Stimulated activated CD8-positive, alpha-beta memory T cell treated with anti-CD3 and anti-CD28 coated beads, Interleukin-12 subunit alpha, Interleukin-12 subunit beta, amount 100 ng/mL, for 1 hour (primary cell): ENCODE data around the gene NRSN2.
"Not testable (repeated sequence)": the region's sequence is repeated elsewhere in the genome, so short reads cannot be mapped to it uniquely, and the experiment has no call there.

Experiments
- DNase-seq: peaks from one replicate; pipeline ENCODE4 v3.0.0-alpha.2; 2020; ENCODE audit warnings: low read depth

The NRSN2 gene

DNA sequence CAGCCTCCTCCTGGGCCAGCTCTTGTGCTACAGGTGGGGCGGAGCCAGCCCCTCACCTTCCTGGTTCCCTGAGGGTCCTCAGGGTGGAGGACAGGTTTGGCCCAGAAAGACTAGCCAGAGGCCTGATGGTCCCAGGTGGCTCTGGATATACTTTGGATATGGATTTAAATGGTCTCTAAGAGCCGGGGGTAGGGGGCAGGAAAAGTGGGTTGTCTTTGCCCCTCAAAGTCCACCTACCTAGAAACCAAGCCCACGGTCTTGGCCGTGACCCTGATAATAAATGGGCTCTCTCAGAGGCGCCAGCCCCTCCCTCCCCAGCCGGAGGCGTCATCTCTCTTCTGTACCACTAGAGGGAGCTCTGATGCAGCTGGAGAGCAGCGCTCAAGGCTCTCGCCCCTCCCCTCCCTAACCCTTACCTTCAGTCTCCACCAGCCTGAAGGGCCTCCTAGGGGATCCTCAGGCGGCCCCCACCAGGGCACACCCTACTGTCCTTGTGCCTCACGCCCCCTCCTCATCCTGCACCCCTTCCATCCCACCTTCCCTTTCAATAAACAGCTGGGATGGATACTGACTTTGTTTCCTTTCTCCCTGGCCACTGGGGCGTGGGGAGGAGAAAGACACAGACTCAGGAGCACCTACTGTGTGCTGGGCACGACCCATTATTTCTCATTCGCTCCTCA is 7.5 kb downstream of the NRSN2 start:
- peak; percentile 64 for DNase-seq

DNA sequence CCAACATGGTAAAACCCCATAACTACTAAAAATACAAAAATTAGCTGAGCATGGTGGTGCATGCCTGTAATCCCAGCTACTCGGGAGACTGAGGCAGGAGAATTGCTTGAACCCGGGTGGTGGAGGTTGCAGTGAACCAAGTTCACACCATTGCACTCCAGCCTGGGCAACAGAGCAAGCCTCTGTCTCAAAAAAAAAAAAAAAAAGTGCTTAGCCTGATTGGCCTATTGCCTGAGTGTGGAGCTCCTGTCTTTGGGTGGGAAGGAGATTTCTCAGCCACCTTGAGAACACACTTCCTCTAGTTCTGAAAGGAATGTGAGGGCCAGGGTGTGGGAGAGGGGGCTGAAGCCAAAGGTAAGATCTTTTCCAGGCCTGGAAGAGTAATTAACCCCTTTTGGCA is 9.2 kb downstream of the NRSN2 start:
- DNase-seq = not testable (repeated sequence)

DNA sequence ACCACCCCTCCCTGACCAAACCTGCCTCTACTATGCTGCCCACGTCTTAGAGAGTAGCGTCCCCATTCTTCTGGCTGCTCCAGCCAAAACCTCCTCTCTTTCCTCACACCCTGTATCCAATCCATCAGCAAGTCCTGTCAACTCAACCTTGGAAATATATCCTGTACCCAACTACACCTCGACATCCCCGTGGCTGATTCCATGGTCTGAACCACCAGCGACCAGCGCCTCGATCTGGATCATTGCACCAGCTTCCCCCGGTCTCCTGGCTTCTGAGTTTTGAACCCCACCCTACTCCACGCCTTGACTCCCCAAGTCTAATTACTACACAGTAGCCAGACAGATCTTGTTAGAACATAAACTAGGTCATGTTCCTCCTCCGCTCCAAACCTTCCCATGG is 9.8 kb downstream of the NRSN2 start:
- DNase-seq = no peak

DNA sequence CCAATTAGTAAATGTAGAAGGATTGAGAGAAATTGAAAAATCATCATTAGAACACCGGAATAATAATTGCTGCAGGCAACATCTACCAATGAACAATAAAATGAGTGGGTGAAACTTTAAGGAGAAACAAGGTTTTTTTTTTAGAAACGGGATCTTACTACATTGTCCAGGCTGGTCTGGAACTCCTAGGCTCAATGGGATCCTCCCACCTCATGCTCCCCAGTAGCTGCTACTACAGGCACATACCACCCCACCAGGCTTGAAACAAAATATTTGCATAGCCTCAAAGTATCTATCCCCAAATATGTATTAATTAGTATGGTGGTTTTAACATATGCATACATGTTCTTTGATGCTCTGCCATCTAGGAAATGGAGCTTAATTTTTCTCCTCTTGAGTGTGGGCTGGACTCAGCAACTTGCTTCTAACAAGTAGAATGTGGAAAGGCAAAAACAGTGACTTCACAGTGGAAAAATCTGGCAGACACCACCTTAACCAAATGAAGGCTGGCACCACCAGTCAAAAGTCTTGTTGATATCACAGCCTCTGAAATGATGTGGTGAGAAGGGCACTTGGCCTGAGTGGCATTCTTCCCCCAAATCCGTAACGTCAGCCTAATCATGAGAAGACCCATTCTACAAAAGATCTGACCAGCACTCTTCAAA is 12.1 kb downstream of the NRSN2 start:
- DNase-seq = no peak

DNA sequence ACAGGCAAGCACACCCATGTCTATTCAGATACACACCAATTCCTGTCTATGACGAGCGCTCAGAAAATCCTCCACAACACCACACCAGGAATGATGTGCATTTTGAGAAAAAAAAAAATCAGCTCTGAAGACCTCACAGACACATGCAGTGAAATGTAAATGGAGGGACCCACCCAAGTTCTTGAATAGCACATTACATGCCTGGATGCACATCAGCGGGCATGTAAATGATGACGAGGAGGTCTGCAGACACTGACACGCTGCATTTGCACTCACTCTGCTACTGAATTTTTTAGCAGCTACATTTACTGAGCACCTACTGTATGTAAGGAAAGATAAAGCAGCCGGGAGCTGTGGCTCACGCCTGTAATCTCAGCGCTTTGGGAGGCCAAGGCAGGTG is 14.7 kb downstream of the NRSN2 start:
- no peak for DNase-seq

DNA sequence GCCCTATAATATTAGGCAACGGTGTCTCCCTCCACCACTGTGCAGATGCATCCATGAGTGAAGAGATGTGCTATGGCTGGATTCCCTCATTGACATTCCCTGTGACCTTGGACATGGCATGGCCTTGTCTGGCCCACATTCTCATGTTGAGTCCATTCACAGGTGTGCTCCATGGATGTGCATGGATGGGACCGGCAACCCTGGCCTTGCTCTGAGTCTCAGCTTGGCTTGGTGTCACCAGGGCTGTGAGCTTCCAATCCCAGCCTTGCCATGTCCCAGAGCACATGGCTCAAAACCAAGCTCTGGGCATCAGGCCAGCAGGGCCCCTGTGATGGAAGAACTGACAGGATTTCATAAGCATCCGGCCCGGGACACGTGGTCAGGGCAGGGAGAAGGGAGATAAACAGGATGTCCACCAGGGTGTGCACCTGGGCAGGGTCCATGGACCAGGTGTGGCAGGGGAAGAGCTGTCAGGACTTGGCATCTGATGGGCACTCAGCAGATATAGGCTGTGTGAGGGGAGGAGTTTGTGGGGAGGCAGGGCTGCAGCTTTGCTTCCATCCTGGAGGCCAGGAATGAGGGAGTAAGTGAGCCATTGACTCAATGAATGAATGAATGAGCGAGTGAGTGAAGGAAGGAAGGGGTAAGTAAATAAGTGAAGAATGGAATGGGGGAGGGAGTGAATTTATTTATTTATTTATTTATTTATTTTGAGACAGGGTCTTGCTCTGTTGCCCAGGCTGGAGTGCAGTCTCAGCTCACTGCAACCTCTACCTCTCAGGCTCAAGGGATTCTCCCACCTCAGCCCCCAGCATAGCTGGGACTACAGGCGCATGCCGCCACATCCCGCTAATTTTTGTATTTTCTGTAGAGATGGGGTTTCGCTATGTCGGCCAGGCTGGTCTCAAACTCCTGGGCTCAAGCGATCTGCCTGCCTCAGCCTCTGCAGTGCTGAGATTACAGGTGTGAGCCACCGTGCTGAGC is 15.7 kb downstream of the NRSN2 start:
- DNase-seq = no peak

DNA sequence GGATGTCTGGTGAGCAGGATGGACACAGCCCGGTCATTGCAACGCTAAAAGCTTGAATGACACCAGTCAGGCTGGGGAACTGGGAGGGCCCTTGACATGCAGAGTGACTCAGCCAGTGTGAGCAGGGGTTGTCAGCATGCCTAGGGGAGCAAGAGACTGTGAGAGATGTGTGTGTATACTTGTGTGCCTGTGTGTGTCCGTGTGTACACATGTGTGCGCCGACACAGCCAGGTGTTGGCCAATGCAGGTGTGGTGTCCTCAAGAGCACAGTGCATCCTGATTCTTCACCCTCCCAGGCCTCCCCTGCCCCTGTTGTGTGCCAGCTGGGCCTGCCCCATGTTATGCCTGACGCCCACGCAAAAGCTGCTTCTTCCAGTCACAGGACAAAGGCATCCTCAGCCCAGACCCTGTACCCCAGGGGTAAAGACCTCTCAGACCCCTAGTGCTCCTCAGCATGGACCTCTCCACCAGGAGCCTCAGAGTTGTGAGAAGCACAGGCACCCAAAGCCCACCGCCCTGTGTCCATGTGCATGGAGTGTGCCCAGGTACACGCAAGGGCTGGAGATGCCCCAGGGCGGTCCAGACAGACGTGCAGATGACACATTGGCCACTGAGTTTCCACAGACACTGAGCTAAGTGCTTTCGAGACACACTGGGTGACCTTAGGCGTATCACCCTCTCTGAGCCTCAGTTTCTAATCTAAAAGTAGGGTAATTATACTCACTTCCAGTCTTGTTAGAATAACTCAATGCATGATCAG is 16.6 kb downstream of the NRSN2 start:
- DNase-seq = no peak

DNA sequence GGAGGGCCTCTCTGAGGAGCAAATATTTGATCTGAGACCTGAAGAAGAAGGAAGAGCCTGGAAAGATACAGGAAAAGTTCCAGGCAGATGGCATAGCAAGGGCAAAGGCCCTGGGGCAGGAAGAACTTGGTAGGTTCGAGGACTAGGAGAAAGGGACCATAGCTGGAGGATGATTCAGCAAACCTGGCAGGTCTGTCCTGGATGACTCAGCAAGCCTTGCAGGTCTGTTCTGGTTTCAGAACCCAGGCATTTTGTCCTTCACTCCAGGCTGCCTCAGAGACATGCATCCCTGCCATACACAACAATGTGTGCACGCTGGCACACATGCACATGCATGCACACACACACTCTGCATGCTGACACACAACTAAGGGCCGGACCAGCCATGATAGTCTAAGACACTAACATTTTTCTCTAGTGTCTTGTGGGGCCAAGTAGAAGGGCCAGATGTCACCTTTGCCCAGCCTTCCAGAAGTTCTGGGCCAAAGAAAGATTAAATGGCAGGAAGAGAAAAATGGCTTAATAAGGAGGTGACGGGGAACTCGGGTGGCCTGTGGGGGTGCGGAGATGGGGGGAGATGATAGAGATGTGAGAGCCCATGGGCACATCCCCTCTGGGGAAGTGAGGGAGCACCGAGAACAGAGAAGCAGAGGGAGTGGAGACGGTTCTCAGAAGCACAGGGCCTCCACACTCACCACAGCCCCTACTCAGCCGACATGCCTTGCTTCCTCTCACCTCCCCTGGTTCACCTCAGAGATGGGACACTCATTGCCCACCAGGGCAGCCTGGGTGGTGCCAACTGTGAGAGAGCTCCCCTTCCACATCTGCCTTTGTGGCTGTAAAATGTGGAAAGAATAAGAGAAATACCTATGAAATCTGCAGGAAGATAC is 18.2 kb downstream of the NRSN2 start:
- no peak for DNase-seq

DNA sequence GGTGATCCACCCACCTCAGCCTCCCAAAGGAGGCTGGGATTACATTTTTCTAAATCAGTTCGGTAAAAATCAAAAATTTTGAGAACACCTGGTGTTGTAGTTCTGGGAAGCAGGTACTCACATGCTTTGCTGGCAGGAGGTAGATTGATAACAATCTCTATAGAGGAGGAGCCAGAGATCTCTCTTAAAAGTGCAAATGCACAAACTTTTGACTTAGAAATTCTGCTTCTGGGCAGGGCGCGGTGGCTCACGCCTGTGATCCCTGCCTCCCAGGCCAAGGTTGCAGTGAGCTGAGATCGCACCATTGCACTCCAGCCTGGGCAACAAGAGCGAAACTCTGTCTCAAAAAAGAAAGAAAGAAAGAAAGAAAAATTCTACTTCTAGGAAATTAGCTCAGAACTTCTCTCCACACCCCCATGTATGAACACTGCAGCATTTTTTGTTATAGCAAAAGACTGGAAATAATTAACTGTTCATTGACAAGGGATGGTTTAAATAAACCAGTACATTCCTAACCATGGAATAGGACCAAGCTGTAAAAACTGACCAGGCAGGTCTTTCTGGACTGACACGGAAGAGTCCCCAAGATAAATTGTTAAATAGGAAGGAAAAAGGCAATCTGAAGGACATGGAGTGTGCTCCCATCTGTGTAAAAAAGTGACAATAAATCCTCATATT is 19.3 kb downstream of the NRSN2 start:
- no peak for DNase-seq

DNA sequence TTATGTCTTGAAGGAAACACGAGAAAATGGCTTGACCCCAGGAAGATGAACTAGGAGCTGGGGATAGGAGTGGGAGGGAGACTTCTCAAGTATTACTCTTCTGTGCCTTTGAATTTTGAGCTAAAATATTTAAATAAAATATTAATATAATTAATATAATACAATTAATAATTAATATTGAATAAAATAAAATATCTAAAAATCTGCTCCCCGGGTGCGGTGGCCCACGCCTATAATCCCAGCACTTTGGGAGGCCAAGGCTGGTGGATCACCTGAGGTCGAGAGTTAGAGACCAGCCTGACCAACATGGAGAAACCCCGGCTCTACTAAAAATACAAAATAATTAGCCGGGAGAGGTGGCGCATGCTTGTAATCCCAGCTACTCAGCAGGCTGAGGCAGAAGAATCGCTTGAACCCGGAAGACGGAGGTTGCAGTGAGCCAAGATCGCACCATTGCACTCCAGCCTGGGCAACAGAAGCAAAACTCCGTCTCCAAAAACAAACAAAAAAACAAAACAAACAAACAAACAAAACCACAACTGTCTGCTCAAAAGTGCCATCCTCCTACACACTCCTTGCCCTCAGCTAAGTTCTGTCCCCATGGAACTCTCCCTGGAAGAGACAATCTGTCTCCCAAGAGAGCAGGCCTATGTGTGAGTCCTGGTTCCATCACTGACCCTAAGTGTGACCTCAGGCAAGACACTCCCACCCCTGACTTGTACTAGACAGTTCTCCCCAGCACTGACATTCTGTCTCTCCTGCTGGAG is 20.0 kb downstream of the NRSN2 start:
- no peak for DNase-seq

DNA sequence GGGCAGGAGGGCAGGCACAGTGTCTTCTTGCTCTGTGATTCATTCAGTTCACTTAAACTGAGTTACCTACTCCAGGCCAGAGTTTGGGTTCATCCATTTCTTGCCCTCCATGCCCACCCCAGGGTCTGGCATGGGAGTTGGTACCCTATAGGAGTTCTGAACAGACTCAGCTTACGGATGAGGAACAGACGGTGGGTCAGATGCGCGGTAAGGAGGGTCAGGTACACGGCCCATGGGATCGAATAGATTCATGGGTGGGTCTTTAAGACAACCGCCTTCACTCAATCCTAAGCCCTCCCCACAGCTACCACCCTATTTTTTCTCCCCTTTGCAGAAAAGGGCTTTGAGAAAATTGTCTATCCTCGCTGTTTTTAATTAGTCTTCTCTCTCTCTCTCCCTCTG is 20.6 kb downstream of the NRSN2 start:
- DNase-seq = no peak

DNA sequence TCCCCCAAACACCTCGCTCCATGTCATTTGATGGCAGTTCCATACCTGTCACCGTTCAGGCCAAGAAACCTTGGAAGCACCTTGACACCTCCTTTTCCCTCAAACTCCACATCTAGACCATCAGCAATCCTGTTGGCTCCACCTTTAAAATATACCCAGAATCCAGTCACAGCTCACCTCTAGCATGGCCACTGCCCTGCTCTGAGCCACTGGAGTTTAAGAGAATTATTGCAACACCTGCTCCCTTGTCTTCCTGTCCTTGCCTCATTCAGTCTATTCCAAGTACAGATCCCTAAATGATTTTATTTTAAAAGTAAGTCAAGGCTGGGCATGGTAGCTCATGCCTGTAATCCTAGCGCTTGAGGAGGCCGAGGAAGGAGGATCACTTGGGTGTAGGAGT is 22.0 kb downstream of the NRSN2 start:
- no peak for DNase-seq

DNA sequence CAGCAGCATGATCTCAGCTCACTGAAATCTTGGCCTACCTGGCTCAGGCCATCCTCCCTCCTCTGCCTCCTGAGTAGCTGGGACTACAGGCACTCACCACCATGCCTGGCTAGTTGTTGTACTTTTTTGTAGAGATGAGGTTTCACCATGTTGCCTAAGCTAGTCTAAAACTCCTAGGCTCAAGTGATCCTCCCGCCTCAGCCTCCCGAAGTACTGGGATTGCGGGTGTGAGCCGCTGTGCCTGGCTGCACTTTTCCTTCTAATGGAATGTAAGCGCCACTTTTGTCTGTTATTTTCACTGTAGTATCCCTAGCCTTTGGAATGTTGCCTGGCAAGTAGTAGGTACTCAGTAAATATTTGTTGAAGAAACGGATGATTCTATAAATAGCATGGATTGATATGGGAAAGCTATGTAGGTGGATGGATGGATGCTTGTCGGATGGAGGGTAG is 23.3 kb downstream of the NRSN2 start:
- no peak for DNase-seq

DNA sequence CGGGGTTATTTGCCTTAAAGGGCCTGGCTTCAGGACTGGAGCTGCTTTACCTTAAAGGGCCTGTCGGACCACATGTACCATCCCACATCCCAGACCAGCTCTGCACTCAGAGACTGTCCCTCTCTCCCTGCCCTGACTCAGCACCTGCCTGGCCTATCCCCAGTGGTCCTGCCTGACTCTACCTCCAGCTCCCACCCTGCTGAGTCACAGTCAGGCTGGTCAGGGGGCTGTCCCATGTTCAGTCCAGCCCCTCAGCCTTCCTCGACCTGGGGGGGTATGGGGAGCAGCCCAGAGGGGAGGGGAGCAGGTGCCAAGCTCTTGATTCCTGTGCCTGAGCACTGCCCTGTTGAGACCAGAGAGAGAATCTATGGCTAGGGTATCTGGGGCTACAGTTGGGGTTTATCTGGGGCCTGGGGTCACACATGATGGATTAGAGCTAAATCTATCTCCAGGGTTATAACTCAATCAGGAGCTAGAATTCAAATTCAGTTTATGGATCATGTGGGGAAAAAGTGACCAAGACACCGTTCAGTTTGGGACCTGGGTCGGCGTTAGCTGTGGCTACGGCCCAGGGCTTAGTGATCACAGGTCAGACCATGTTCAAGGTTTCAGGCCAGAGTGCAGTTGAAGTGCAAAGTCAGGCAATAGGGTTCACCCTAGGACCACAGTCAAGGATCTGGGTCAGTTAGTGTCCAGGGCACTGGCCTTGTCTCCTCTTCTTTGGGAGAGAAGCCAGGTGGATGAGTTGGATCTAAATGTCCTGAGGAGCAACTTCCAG is 24.3 kb downstream of the NRSN2 start:
- no peak for DNase-seq

DNA sequence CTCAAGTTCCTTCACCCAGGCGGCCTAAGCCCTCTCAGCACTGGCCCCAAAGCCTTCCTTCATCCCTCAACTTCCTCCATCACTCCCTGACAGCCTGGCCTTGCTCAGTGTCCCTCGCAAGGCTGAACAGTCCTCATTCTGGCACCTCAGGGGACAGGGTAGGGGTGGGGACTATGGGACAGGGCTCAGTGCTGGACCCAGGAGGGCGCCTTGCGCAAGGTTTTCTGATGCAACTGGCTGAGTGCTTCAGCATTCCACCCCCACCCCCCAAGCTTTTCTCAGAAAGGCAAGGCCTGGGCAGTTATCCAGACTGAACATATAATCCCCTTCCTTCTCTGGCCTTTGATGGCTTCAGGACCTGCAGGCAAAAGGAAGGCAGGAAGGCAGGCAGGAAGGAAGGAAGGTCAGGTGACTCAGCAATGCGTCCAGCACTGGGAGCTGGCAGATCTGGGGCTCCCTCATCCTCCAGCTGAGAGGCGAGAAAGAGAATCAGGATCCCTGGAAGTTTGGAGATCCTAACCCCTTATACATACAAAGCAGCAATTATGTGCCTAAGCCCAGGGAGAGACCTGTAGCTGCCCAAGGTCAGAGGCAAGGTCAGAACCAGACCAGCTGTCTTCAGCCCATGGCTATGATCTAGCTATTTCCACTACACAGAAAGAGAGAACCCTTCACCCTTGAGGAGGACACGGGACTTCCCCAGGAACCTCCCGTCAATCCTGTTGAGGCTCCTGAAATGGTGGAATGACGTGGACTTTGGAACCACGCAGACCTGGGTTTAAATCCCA is 25.0 kb downstream of the NRSN2 start:
- no peak for DNase-seq

DNA sequence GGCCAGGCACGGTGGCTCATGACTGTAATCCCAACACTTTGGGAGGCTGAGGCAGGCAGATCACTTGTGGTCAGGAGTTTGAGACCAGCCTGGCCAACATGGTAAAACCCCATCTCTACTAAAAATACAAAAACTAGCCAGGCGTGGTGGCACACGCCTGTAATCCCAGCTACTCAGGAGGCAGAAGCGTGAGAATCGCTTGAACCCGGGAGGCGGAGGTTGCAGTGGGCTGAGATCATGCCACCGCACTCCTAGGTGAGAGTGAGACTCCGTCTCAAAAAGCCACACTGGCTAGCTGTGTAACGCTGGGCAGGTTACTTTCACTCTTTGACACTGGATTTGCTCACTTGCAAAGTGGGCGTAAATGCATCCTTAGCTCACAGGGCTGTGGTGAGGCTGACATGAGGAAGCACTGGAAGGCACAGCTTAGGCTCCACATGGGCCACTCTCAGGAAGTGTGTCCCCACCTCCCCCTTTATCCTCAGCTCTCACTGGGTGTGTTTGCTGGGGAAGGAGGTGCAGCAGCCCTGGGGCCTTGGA is 25.7 kb downstream of the NRSN2 start:
- not testable (repeated sequence) for DNase-seq

DNA sequence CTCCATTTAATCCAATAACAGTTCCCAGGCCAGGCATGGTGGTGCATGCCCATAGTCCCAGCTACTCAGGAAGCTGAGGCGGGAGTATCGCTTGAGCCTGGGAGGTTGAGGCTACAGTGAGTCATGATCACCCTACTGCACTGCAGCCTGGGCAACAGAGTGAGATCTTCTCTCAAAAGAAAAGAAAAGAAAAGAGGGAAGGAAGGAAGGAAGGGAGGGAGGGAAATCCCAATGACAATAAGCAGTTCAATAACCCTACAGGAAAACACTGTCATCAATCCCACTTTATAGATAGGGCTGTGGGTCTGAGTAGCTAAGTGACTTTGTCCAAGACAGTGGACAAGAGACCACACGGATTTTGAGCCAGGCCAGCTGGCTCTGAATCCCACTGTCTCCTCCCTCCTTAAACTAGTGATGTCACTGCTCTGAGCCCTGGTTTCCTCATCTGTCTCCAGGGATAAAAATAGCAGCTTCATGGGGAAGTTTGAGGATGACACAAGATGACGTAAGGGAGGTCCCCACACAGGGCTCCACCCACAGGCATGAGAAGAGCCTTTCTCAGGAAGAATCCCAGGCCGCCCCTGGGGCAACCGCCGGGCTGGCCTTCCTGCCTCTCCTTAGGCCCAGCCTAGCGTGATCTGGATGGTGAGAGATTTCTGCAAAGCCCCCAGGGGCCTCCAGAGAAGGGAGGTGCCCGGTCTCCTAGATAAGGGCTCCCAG is 26.4 kb downstream of the NRSN2 start:
- DNase-seq = no peak
